ENCODE data around the gene FBXO8. TPM values are rescaled to one million over a fixed set of nuclear protein-coding genes. Genes with fewer than 3 reads are reported as not detected.
A peak's percentile ranks its signal among the peaks of the same experiment; 100 is the strongest.

FBXO8 gene
- total RNA-seq, 1 donor from 2014 or later: 17.7 TPM

DNA sequence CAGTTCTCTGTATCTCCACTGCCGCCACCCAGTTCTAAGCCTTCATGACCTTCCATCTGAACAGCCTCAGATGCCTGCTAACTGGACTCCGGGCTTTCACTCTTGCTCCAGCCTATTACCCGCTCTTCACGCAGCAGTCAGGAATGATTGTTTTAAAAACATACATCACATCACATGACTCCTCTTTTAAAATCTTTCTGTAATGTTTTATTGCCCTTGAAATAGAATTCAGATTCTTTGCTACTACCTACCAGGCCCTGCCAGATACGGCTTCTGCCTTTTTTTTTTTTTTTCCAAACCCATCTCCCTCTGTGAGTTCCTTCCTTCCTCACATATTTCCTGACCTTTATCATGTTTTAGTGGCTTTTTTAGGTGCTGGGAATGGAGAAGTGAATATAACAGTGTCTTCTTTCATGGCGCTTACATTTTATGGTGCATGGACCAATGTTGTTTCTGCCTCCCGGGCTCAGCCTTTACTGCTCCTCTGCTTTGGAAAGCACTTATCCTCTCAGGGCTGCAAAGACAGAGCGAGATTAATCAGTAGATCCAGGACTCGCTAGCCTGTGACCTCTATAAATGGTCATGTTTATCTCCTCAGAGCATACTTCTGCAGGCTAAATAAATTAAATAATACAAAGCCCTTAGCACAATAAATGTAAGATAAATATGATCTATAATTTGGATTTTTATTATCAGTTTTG, 58.0 kb downstream of the FBXO8 start:
- Mint-ChIP-seq H3K4me1 (ENCODE audit: unreplicated experiment) (no peaks in the 10 kb centered on the region), H3K9me3 (no peaks in the 10 kb centered on the region), H3K27me3 (peaks cover 51% of the 10 kb centered on the region), H3K36me3 (no peaks in the 10 kb centered on the region), H3K4me3 (no peak overlapping the region), H3K27ac (no peak overlapping the region)
- no peak for DNase-seq (ENCODE audit: extremely low spot score, unreplicated experiment)
- TF ChIP-seq, protein P1, sequence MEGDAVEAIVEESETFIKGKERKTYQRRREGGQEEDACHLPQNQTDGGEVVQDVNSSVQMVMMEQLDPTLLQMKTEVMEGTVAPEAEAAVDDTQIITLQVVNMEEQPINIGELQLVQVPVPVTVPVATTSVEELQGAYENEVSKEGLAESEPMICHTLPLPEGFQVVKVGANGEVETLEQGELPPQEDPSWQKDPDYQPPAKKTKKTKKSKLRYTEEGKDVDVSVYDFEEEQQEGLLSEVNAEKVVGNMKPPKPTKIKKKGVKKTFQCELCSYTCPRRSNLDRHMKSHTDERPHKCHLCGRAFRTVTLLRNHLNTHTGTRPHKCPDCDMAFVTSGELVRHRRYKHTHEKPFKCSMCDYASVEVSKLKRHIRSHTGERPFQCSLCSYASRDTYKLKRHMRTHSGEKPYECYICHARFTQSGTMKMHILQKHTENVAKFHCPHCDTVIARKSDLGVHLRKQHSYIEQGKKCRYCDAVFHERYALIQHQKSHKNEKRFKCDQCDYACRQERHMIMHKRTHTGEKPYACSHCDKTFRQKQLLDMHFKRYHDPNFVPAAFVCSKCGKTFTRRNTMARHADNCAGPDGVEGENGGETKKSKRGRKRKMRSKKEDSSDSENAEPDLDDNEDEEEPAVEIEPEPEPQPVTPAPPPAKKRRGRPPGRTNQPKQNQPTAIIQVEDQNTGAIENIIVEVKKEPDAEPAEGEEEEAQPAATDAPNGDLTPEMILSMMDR (conservative IDR thresholded peaks at IDR 0.05): no peak

DNA sequence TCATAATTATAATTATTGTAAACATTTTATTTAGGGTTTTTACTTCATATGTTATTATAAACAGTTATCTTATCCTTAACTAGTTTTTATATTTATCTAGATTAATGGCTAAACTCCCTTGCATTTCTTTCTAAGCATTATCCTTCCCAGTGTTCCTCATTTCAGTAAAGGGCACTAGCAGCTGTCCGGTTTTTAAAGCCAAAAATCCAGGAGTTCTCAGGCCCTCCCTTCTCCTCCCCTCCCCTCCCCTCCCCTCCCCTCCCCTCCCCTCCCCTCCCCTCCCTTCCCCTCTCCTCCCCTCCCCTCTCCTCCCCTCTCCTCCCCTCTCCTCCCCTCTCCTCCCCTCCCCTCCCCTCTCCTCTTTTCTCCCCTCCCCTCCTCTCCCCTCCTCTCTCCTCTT, 58.9 kb downstream of the FBXO8 start:
- Mint-ChIP-seq H3K4me3 (no peak overlapping the region), H3K27me3 (peaks cover 60% of the 10 kb centered on the region), H3K9me3 (no peaks in the 10 kb centered on the region), H3K27ac (no peak overlapping the region), H3K36me3 (no peaks in the 10 kb centered on the region), H3K4me1 (ENCODE audit: unreplicated experiment) (no peaks in the 10 kb centered on the region)
- no peak for DNase-seq (ENCODE audit: extremely low spot score, unreplicated experiment)
- TF ChIP-seq, protein P1 (conservative IDR thresholded peaks at IDR 0.05): no peak

DNA sequence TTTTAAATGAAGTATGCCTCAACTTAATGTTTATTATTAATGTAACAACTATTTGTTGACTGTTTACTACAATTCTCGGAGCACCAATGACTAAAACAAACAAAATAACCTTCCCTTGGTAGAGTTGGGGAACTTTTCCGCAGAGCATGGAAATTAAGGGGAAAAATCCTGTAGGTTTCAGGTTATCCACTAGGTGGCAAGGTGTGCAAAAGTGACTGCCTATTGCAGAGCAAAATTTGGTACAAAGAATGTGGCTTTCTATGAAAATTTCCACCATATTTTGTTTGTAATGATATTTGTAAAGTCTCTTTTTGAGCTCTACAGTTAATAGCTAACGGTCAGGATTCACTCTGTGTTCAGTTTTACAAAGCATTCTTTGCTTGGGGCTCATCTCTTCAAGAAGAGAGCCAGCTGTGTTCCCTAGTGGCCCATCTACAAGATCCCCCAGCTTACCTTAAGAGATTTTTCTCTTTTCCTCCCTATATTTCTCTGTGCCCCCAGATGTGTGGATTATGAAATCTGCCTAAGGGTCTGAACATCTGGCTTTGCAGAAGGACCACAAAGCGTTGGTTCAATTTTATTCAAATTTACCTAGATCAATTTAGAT, 61.1 kb downstream of the FBXO8 start:
- Mint-ChIP-seq H3K36me3 (no peaks in the 10 kb centered on the region), H3K4me3 (no peak overlapping the region), H3K4me1 (ENCODE audit: unreplicated experiment) (peaks cover 10% of the 10 kb centered on the region), H3K27ac (no peak overlapping the region), H3K27me3 (peaks cover 69% of the 10 kb centered on the region), H3K9me3 (no peaks in the 10 kb centered on the region)
- no peak for DNase-seq (ENCODE audit: extremely low spot score, unreplicated experiment)
- TF ChIP-seq, protein P1 (conservative IDR thresholded peaks at IDR 0.05): peak; percentile 77

DNA sequence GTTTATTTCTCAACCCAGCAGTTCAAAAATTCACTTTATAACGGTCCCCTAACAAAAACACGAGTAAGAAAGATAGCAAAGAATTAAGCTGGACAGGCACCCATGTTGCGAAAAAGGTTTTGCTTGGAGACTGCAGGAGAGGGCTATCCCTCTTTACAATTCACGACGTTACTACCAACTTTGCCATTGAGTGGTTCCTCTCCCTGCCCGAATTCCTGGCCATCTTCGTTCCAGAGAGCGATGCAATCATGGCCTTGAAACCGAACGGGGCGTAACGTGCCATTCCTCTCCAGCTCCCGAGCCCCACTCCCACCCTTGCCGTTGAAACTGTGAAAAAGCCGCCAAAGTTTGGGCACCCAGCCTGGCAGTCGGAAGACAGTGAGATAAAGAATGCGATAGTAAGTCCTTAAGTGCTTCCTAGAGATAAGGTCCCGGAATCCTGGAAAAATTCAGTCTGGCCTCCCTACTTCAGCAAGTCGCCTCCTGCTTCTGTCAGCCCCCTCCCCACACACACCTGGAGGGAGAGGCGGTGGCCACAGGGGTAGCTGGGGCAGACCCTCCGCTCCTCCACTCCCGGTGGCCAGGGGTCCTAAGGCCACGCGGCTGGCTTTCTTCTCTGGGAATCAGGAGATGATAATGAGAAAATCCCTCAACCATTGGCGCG, 65.2 kb downstream of the FBXO8 start:
- H3K4me3 Mint-ChIP-seq: peak overlapping the region; percentile 85
- peaks cover 93% of the 10 kb centered on the region for H3K27me3 Mint-ChIP-seq
- TF ChIP-seq, protein P1 (conservative IDR thresholded peaks at IDR 0.05): no peak
- H3K4me1 Mint-ChIP-seq (ENCODE audit: unreplicated experiment): peaks cover 34% of the 10 kb centered on the region
- H3K9me3 Mint-ChIP-seq: no peaks in the 10 kb centered on the region
- peak overlapping the region; percentile 23 for H3K27ac Mint-ChIP-seq
- no peak for DNase-seq (ENCODE audit: extremely low spot score, unreplicated experiment)
- peaks cover 5% of the 10 kb centered on the region for H3K36me3 Mint-ChIP-seq

DNA sequence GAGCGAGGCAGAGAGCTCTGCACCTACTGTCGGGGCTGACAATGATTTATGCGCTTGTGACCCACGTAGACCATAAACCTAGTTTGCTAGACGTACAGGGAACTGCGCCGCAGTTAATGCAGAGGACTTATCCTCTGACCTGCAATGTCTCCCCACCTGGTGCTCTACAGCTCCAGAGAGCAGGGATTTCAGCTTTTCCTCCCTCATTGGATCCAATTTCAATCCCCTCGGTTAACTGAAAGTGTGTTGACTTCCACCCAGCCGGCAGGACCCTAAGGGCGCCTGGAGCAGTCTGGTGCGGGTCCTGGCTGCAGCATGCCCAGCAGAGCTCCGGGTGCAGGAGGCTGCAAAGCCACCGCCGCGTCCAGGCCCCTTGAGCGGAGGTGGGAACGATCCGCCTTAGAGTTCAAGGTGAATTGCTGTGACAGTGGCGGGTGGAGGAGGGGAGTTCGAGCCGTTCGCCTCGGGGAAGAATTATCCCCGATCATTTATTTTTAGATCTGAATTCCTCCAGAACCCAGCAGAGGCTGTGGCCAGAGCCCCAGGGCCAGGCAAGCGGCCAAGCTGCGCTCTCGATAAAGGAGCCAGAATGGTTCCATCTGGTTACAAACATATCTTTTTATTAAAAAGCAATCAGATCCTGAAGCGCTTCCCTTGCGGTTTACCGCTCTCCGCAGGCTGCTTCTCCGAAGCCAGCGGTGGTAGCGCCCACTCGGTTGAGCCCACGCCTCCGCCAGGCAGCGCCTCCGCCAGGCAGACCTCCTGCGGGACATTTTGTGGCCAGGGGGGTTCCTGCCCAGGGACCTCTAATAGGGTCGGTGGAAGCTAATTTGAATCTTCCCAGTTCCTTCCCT, 66.0 kb downstream of the FBXO8 start:
- Mint-ChIP-seq H3K27ac (peak overlapping the region; percentile 23), H3K9me3 (no peaks in the 10 kb centered on the region), H3K36me3 (peaks cover 5% of the 10 kb centered on the region), H3K4me3 (peak overlapping the region; percentile 85), H3K4me1 (ENCODE audit: unreplicated experiment) (peaks cover 34% of the 10 kb centered on the region), H3K27me3 (peaks cover 97% of the 10 kb centered on the region)
- TF ChIP-seq, protein P1 (conservative IDR thresholded peaks at IDR 0.05): no peak
- no peak for DNase-seq (ENCODE audit: extremely low spot score, unreplicated experiment)

Data from type B pancreatic cell (in vitro differentiated cells).